Activated CD4-positive, alpha-beta T cell treated with anti-CD3 and anti-CD28 coated beads for 36 hours (primary cell): Measurements from ENCODE around the gene SLC28A1. TPM values are rescaled to one million over a fixed set of nuclear protein-coding genes. Genes with fewer than 3 reads are reported as not detected.

ENCODE experiments used
- ATAC-seq: fragments of 200-7000 bp; cut with Tn5 transposase; one replicate; pipeline ENCODE4 v1.10.0; 2021; ENCODE audit warnings: mild to moderate bottlenecking, moderate library complexity
- CTCF ChIA-PET: fragments of 350-600 bp; sonication (Branson Sonifier 250); formaldehyde crosslinking; loops from one replicate; lab custom pipeline; 2021; ENCODE audit warnings: antibody characterized with exemption; lab: Charles Lee
- POLR2A ChIA-PET: fragments of 350-600 bp; sonication (Branson Sonifier 250); formaldehyde crosslinking; loops from one replicate; lab custom pipeline; 2021; ENCODE audit warnings: antibody characterized with exemption, inconsistent platforms; lab: Charles Lee
- DNase-seq: peaks from one replicate; pipeline ENCODE4 v3.0.0-alpha.2; 2020
- H3K27ac Mint-ChIP-seq: one replicate; pipeline ENCODE4 v1.8.0; 2021; ENCODE audit warnings: mixed read lengths
- H3K27me3 Mint-ChIP-seq: one replicate; pipeline ENCODE4 v1.8.0; 2021; ENCODE audit warnings: mixed read lengths
- H3K36me3 Mint-ChIP-seq: one replicate; pipeline ENCODE4 v1.8.0; 2021; ENCODE audit warnings: low read depth, mixed read lengths
- H3K4me1 Mint-ChIP-seq: one replicate; pipeline ENCODE4 v1.8.0; 2021; ENCODE audit warnings: mixed read lengths
- H3K4me3 Mint-ChIP-seq: one replicate; pipeline ENCODE4 v1.8.0; 2021; ENCODE audit warnings: mild to moderate bottlenecking, moderate library complexity, mixed read lengths
- H3K9me3 Mint-ChIP-seq: one replicate; pipeline ENCODE4 v1.8.0; 2021; ENCODE audit warnings: low read depth, mixed read lengths
- intact Hi-C, 2 experiments: fragments of 100-400 bp; cut with DNase I in 1 of 2; cut with micrococcal nuclease in 1 of 2; formaldehyde crosslinking; loops; one replicate each; pipeline versions ENCODE4 v1.14.2 to v1.15.1; 2022 to 2024; cut with DNase I, micrococcal nuclease
- total RNA-seq, 2 experiments: library from RNA; stranded (reverse); gene quantifications; one replicate each; pipeline ENCODE4 v1.2.3, GENCODE V29; 2021

Gene SLC28A1
- total RNA-seq, 2 experiments from 2014 or later: not detected

DNA sequence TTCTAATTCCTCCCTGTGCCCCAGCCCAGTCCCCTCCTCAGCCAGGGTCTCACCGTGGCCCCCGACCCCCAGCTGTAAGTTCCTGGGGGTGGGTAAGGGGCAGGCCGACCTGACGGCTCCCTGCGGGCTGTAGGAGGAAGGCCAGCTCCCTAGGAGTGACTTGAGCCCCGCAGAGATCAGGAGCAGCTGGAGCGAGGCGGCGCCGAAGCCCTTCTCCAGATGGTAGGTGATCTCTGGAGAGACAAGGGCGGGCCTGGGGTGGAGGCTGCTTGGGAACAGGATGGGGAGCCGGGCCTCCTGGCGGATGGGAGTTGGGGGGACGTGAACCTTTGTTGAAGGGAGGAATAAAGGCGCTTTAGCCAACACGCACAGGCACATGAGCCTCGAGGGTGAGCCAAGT lies 4.2 kb downstream of the SLC28A1 start:
- Mint-ChIP-seq H3K27ac (no peak overlapping the region), H3K9me3 (no peaks in the 10 kb centered on the region), H3K27me3 (no peaks in the 10 kb centered on the region), H3K4me3 (no peak overlapping the region), H3K4me1 (no peaks in the 10 kb centered on the region), H3K36me3 (no peaks in the 10 kb centered on the region)
- no peak for ATAC-seq
- POLR2A ChIA-PET: no interaction called here
- intact Hi-C loops: no loop called here
- CTCF ChIA-PET: no interaction called here
- no peak for DNase-seq

- POLR2A ChIA-PET: no interaction called here
- intact Hi-C loops: no loop called here
Observed at GRCh38 chr15:84889313-84889990, 5.0 kb downstream of the SLC28A1 start.

DNA sequence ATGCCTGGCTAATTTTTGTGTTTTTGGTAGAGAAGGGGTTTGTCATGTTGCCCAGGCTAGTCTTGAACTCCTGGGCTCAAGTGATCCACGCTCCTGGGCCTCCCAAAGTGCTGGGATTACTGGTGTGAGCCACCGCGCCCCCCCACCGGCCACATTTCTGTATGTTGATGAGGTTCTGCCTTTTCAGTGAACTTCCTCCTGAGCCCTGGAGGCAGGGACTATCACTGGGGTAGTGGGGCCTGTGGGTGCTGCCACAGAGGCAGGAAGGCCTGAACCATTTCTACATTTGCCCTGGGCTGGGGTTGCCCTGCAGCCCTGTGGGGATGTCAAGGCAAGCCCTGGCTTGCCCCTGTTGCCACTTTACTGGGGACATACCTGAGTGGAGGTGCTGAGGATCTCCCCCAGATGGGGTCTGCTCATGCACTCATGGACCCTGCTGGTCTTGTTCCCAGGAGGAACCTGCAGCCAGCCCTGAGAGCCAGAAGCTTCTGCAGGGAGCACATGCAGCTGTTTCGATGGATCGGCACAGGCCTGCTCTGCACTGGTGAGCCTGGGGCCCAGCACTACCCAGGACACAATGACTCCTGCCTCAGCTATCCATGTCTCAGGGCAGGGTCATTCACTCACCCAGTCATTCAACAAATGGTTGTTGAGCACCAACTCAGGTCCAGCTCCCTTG lies 5.7 kb downstream of the SLC28A1 start:
- no peak for DNase-seq
- ChIA-PET POLR2A (no interaction called here), CTCF (interaction anchor here (1.2 kb wide), 1 partner anchor 14 kb away, joined by 5 read pairs; no protein-coding TSS in a partner anchor)
- H3K27ac Mint-ChIP-seq: no peak overlapping the region
- H3K27me3 Mint-ChIP-seq: no peaks in the 10 kb centered on the region
- no peaks in the 10 kb centered on the region for H3K9me3 Mint-ChIP-seq
- no peak for ATAC-seq
- intact Hi-C loops: no loop called here
- H3K4me1 Mint-ChIP-seq: no peaks in the 10 kb centered on the region
- H3K36me3 Mint-ChIP-seq: no peaks in the 10 kb centered on the region
- H3K4me3 Mint-ChIP-seq: no peak overlapping the region

More at GRCh38 chr15:84889313-84889990, 5.0 kb downstream of the SLC28A1 start:
- DNase-seq (no peak), ATAC-seq (no peak)
- no peaks in the 10 kb centered on the region for H3K9me3 Mint-ChIP-seq
- no peak overlapping the region for H3K27ac Mint-ChIP-seq
- H3K4me1 Mint-ChIP-seq: no peaks in the 10 kb centered on the region
- CTCF ChIA-PET: no interaction called here
- no peaks in the 10 kb centered on the region for H3K36me3 Mint-ChIP-seq
- no peak overlapping the region for H3K4me3 Mint-ChIP-seq
- H3K27me3 Mint-ChIP-seq: no peaks in the 10 kb centered on the region

GRCh38 chr15:84890670-84891162 lies 6.3 kb downstream of the SLC28A1 start:
- CTCF ChIA-PET: interaction anchor here (1.2 kb wide), 1 partner anchor 15 kb away, joined by 5 read pairs; no protein-coding TSS in a partner anchor
- ATAC-seq (no peak), DNase-seq (no peak)
- Mint-ChIP-seq H3K9me3 (no peaks in the 10 kb centered on the region), H3K27me3 (no peaks in the 10 kb centered on the region), H3K4me1 (no peaks in the 10 kb centered on the region), H3K36me3 (no peaks in the 10 kb centered on the region), H3K27ac (no peak overlapping the region), H3K4me3 (no peak overlapping the region)
- POLR2A ChIA-PET: no interaction called here
- intact Hi-C loops: no loop called here

DNA sequence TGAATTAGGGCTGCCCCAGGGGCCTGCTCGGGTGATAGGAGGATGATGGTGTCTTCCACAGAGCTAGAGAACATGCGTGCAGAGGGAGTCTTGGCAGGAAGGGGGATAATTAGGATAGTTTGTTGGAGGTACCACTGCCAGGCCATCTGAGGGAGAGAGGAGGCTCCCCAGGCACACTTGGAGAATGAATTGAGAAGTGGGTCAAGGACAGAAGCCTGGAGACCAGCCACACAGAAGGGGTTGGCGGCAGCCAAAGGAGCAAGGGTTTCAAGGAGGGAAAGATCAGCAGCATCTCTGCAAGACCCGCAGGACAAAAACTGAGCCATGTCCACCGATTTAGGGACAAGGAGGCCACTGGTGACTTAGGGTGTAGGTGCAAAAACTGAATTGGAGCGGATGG lies 6.9 kb downstream of the SLC28A1 start:
- no peaks in the 10 kb centered on the region for H3K4me1 Mint-ChIP-seq
- H3K4me3 Mint-ChIP-seq: no peak overlapping the region
- no peaks in the 10 kb centered on the region for H3K36me3 Mint-ChIP-seq
- H3K9me3 Mint-ChIP-seq: no peaks in the 10 kb centered on the region
- ChIA-PET CTCF (interaction anchor here (1.2 kb wide), 1 partner anchor 15 kb away, joined by 5 read pairs; no protein-coding TSS in a partner anchor), POLR2A (no interaction called here)
- no peak for ATAC-seq
- H3K27ac Mint-ChIP-seq: no peak overlapping the region
- intact Hi-C loops: no loop called here
- no peaks in the 10 kb centered on the region for H3K27me3 Mint-ChIP-seq
- no peak for DNase-seq

DNA sequence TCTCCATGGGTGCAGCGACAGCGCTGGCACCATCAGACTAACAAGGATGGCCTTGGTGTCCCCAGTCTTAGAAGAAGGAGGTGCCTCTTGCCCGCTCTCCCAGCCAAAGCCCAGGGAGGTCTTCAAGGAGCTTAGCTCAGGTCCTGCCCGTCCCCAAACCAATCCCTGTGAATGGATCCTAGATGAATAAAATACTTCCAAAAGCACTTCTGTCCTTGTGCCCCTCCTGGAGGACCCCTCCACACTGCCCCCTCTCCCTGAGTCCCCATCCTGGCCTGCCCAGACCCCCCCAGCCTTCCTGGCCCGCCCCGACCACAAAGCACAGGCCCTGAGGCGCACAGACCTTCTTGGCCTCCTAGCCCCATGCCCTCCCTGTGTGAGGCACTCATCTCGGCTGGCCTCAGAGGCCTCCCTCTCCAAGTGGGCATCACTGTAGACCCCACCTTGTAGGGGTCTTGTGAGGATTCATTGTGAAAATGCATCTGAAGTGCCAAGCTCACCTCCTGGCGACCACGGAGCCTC lies 8.4 kb downstream of the SLC28A1 start:
- peaks cover 3% of the 10 kb centered on the region for H3K27me3 Mint-ChIP-seq
- intact Hi-C loops: no loop called here
- DNase-seq: no peak
- POLR2A ChIA-PET: no interaction called here
- CTCF ChIA-PET: interaction anchor here (0.7 kb wide), 1 partner anchor 293 kb away, joined by 3 read pairs; no protein-coding TSS in a partner anchor
- no peak overlapping the region for H3K27ac Mint-ChIP-seq
- H3K9me3 Mint-ChIP-seq: no peaks in the 10 kb centered on the region
- H3K4me1 Mint-ChIP-seq: no peaks in the 10 kb centered on the region
- no peak for ATAC-seq
- H3K4me3 Mint-ChIP-seq: no peak overlapping the region
- H3K36me3 Mint-ChIP-seq: no peaks in the 10 kb centered on the region

DNA sequence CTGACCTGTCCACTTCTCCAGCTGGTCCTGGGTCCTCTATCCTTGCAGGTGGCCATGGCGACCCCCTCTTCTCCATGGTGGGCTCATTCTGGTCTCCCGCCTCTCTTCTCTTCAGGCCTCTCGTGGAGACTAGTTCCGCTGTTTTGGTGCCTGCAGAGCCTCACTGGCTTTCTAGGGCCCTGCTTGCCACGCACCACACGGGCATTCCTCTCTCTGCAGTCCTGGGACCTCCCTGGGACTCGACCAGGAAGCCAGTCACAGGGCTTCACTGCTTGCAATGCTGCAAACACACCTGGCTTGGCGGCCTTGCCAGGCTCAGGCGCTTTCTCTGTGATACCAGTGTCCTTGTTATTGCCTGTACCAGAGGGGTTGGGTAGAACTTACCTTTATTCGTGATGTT lies 9.1 kb downstream of the SLC28A1 start:
- no peaks in the 10 kb centered on the region for H3K4me1 Mint-ChIP-seq
- H3K4me3 Mint-ChIP-seq: no peak overlapping the region
- no peak overlapping the region for H3K27ac Mint-ChIP-seq
- no peaks in the 10 kb centered on the region for H3K9me3 Mint-ChIP-seq
- ATAC-seq: no peak
- intact Hi-C loops: no loop called here
- ChIA-PET POLR2A (no interaction called here), CTCF (interaction anchor here (0.7 kb wide), 1 partner anchor 294 kb away, joined by 3 read pairs; no protein-coding TSS in a partner anchor)
- H3K27me3 Mint-ChIP-seq: peaks cover 4% of the 10 kb centered on the region
- DNase-seq: no peak
- no peaks in the 10 kb centered on the region for H3K36me3 Mint-ChIP-seq

DNA sequence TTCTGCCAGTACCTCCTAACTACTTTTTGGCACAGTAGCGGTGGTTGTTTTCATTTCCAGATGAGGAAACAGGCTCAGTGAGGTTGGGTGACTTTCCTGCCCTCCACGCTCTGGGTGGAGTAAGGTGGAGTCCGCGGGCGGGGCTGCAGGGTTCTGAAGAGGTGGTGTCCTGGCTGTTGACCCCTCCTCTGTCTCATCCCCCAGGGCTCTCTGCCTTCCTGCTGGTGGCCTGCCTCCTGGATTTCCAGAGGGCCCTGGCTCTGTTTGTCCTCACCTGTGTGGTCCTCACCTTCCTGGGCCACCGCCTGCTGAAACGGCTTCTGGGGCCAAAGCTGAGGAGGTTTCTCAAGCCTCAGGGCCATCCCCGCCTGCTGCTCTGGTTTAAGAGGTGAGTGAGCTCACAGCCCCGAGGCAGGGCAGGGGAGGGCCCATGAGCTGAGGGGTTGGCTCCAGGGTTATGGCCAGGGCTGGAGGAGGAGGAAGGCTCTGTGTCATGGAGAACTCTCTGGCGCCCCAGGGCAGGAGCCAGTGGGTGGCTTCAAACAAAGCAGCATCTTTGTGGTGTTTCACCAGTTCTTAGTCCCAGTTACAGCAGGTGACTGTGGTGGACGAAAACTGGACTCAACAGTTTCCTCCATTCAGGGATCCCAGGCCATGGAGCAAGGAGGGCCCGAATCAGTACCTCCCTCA lies 10.4 kb downstream of the SLC28A1 start:
- Mint-ChIP-seq H3K9me3 (no peaks in the 10 kb centered on the region), H3K27ac (no peak overlapping the region), H3K27me3 (peaks cover 5% of the 10 kb centered on the region), H3K4me1 (no peaks in the 10 kb centered on the region), H3K36me3 (no peaks in the 10 kb centered on the region), H3K4me3 (no peak overlapping the region)
- intact Hi-C loops: no loop called here
- CTCF ChIA-PET: interaction anchor here (0.7 kb wide), 1 partner anchor 33 kb away, joined by 3 read pairs; no protein-coding TSS in a partner anchor
- POLR2A ChIA-PET: no interaction called here
- ATAC-seq: no peak
- no peak for DNase-seq

- intact Hi-C loops: no loop called here
Observed at GRCh38 chr15:84898761-84899160, 14.3 kb downstream of the SLC28A1 start.

DNA sequence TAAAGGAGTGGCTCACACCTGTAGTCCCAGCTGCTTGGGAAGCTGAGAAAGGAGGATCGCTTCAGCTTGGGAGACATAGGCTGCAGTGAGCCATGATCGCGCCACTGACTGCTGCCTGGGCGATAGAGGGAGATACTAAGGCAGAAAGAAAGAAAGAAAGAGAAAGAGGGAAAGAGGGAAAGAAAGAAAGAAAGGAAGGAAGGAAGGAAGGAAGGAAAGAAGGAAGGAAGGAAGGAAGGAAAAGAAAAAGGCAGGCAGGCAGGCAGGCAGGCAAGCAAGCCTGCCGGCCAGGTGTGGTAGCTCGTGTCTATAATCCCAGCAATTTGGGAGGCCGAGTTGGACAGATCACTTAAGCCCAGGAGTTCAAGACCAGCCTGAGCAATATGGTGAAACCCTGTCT lies 15.3 kb downstream of the SLC28A1 start:
- Mint-ChIP-seq H3K27me3 (peaks cover 5% of the 10 kb centered on the region), H3K9me3 (peaks cover 4% of the 10 kb centered on the region), H3K4me1 (no peaks in the 10 kb centered on the region), H3K27ac (no peak overlapping the region), H3K4me3 (no peak overlapping the region), H3K36me3 (no peaks in the 10 kb centered on the region)
- POLR2A ChIA-PET: no interaction called here
- ATAC-seq: no peak
- intact Hi-C loops: no loop called here
- no peak for DNase-seq
- CTCF ChIA-PET: no interaction called here

More at GRCh38 chr15:84898761-84899160, 14.3 kb downstream of the SLC28A1 start:
- peaks cover 4% of the 10 kb centered on the region for H3K9me3 Mint-ChIP-seq
- no peaks in the 10 kb centered on the region for H3K4me1 Mint-ChIP-seq
- H3K36me3 Mint-ChIP-seq: no peaks in the 10 kb centered on the region
- peaks cover 5% of the 10 kb centered on the region for H3K27me3 Mint-ChIP-seq
- no peak for ATAC-seq
- DNase-seq: no peak
- no peak overlapping the region for H3K4me3 Mint-ChIP-seq
- no peak overlapping the region for H3K27ac Mint-ChIP-seq
- ChIA-PET POLR2A (no interaction called here), CTCF (interaction anchor here (0.6 to 1.2 kb wide), 2 partner anchors 13 to 30 kb away, joined by 3 to 4 read pairs; no protein-coding TSS in a partner anchor)

- no peak for DNase-seq
- Mint-ChIP-seq H3K27ac (no peak overlapping the region), H3K27me3 (peaks cover 5% of the 10 kb centered on the region), H3K4me1 (no peaks in the 10 kb centered on the region), H3K36me3 (no peaks in the 10 kb centered on the region), H3K9me3 (peaks cover 4% of the 10 kb centered on the region), H3K4me3 (no peak overlapping the region)
- ChIA-PET CTCF (no interaction called here), POLR2A (no interaction called here)
- intact Hi-C loops: no loop called here
- no peak for ATAC-seq
Observed at GRCh38 chr15:84901540-84901939, 17.1 kb downstream of the SLC28A1 start.
